Panc1 (cell line): ENCODE results near the gene HHAT. TPM values are rescaled to one million over a fixed set of nuclear protein-coding genes. Genes with fewer than 3 reads are reported as not detected.

Experiments
- ATAC-seq: fragments of 200-7000 bp; cut with Tn5 transposase; 2 replicates; pipeline ENCODE4 v1.9.1; 2020; ENCODE audit warnings: mild to moderate bottlenecking, moderate library complexity
- BruUV-seq: library from RNA; stranded (reverse); fragments of 400-500 nt; replicated peaks from 2 replicates; lab custom pipeline; 2021; lab: Mats Ljungman, UMichigan
- CTCF ChIA-PET: fragments of 300-600 bp; sonication (Branson Sonifier 250); formaldehyde crosslinking; loops from one replicate; lab custom pipeline; 2022; ENCODE audit warnings: antibody characterized with exemption; lab: Charles Lee
- POLR2A ChIA-PET: fragments of 300-600 bp; sonication (Branson Sonifier 250); formaldehyde crosslinking; loops from one replicate; lab custom pipeline; 2022; ENCODE audit warnings: antibody characterized with exemption; lab: Charles Lee
- DNase-seq: peaks from one replicate; pipeline ENCODE4 v3.0.0-alpha.2; 2010; ENCODE audit warnings: low read depth, low spot score
- H3K27ac ChIP-seq: 2 replicates; pipeline ENCODE4 v1.5.1; 2011; ENCODE audit warnings: mild to moderate bottlenecking, low read length, inconsistent platforms
- H3K27me3 ChIP-seq: fragments of 200-500 bp; sonication (Bioruptor generic); 2 replicates; pipeline ENCODE4 v1.6.0; 2014; ENCODE audit warnings: low read length, inconsistent platforms; ENCODE audit not compliant: control insufficient read depth, insufficient read depth
- H3K36me3 ChIP-seq: fragments of 200-500 bp; sonication (Bioruptor generic); 2 replicates; pipeline ENCODE4 v1.5.1; 2014; ENCODE audit warnings: inconsistent platforms, mild to moderate bottlenecking, low read length, moderate library complexity; ENCODE audit not compliant: control insufficient read depth, insufficient read depth
- H3K4me1 ChIP-seq: 2 replicates; pipeline ENCODE4 v1.5.1; 2011; ENCODE audit warnings: inconsistent platforms, mild to moderate bottlenecking, low read length, moderate library complexity; ENCODE audit not compliant: control insufficient read depth, insufficient read depth
- H3K4me3 ChIP-seq, 2 experiments: 2 replicates each; pipeline ENCODE4 v1.5.1; 2011 to 2012; ENCODE audit warnings: low read depth in 2 of 2, low read length in 2 of 2, mild to moderate bottlenecking in 2 of 2, inconsistent platforms in 1 of 2, moderate library complexity in 1 of 2
- H3K9me3 ChIP-seq: fragments of 200-500 bp; sonication (Bioruptor generic); 2 replicates; pipeline ENCODE4 v1.5.1; 2014; ENCODE audit warnings: low read depth, mild to moderate bottlenecking, inconsistent platforms, low read length, moderate library complexity; ENCODE audit not compliant: control insufficient read depth, insufficient read depth
- CTCF ChIP-seq: fragments of 450-650 bp; IDR thresholded peaks from 2 replicates; pipeline ENCODE4 v1.5.1; 2017; ENCODE audit warnings: mild to moderate bottlenecking
- POLR2AphosphoS5 ChIP-seq: IDR thresholded peaks from 2 replicates; pipeline ENCODE4 v1.6.1; 2012; ENCODE audit warnings: mild to moderate bottlenecking, low read depth, low read length, moderate library complexity
- REST ChIP-seq, 2 experiments: IDR thresholded peaks; 2 replicates each; pipeline ENCODE4 v1.6.1; 2011 to 2012; ENCODE audit warnings: low read depth in 2 of 2, control low read depth in 1 of 2, low read length in 1 of 2, mild to moderate bottlenecking in 1 of 2, moderate library complexity in 1 of 2; ENCODE audit not compliant: insufficient read depth in 1 of 2
- SIN3A ChIP-seq: IDR thresholded peaks from 2 replicates; pipeline ENCODE4 v1.6.1; 2012; ENCODE audit warnings: low read depth, mild to moderate bottlenecking, low read length, moderate library complexity, borderline replicate concordance; ENCODE audit not compliant: insufficient read depth
- TCF7L2 ChIP-seq: IDR thresholded peaks from 2 replicates; pipeline ENCODE4 v1.6.1; 2011; ENCODE audit warnings: mild to moderate bottlenecking, low read depth, low read length, inconsistent platforms
- in situ Hi-C: cut with HindIII; loops from 2 replicates; pipeline ENCODE4 v1.10.0; 2016; ENCODE audit warnings: low sequenced_read_pairs, low pct_unique_long_range_greater_than_20kb
- intact Hi-C: fragments of 100-400 bp; cut with micrococcal nuclease; formaldehyde crosslinking; loops from one replicate; pipeline ENCODE4 v1.10.0; 2022; ENCODE audit not compliant: unreplicated experiment
- total RNA-seq: library from RNA; stranded (reverse); gene quantifications from one replicate; pipeline ENCODE4 v1.2.1, GENCODE V29; 2021; ENCODE audit not compliant: unreplicated experiment

The HHAT gene
- total RNA-seq, 1 experiment from 2014 or later = 2.3 TPM

GRCh38 chr1:210336362-210336761 is 7.7 kb downstream of the HHAT start:
- Histone ChIP-seq H3K4me1 (no peaks in the 10 kb centered on the region), H3K27me3 (no peaks in the 10 kb centered on the region), H3K36me3 (no peaks in the 10 kb centered on the region), H3K9me3 (no peaks in the 10 kb centered on the region), H3K4me3 (no peak overlapping the region), H3K27ac (no peak overlapping the region)
- CTCF ChIA-PET = no interaction called here
- intact Hi-C loops (no loop called here), in situ Hi-C loops (no loop called here)
- ATAC-seq (no peak), DNase-seq (no peak)
- POLR2A ChIA-PET = no interaction called here
- TF ChIP-seq TCF7L2 (no peak), SIN3A (no peak), CTCF (no peak), REST (IDR thresholded peaks at IDR 0.05; ENCODE audit: insufficient read depth in 1 of 2, low read depth in 2 of 2, low read length in 1 of 2) (no peak), POLR2AphosphoS5 (no peak)
- no TSS peak for BruUV-seq

- TF ChIP-seq SIN3A (no peak), POLR2AphosphoS5 (no peak), CTCF (no peak), TCF7L2 (no peak), REST (IDR thresholded peaks at IDR 0.05; ENCODE audit: insufficient read depth in 1 of 2, low read depth in 2 of 2, low read length in 1 of 2) (no peak)
- ATAC-seq = no peak
- Histone ChIP-seq H3K27ac (no peak overlapping the region), H3K4me1 (peaks cover 4% of the 10 kb centered on the region; the same call in 1 of the 2 replicates), H3K9me3 (no peaks in the 10 kb centered on the region), H3K36me3 (no peaks in the 10 kb centered on the region), H3K4me3 (no peak overlapping the region), H3K27me3 (no peaks in the 10 kb centered on the region)
- intact Hi-C loops (no loop called here), in situ Hi-C loops (no loop called here)
- no TSS peak for BruUV-seq
- DNase-seq = no peak
- CTCF ChIA-PET = no interaction called here
- POLR2A ChIA-PET = no interaction called here
Observed at GRCh38 chr1:210339500-210339899, 10.8 kb downstream of the HHAT start.
